ENCODE results near the gene CZIB.

CZIB gene

GRCh38 chr1:53260631-53261247 is 40.3 kb upstream of the CZIB start:
- Histone ChIP-seq H2AFZ (ENCODE audit: low read depth, low read length) (no peak overlapping the region), H3K9ac (ENCODE audit: low read depth, low read length) (no peak overlapping the region), H3K4me1 (ENCODE audit: insufficient read depth, low read length) (no peaks in the 10 kb centered on the region), H4K20me1 (ENCODE audit: insufficient read depth, low read length) (peaks cover 12% of the 10 kb centered on the region; the same call in 1 of the 2 replicates), H3K4me3 (ENCODE audit: low read depth in 1 of 2, low read length in 2 of 2) (no peak overlapping the region), H3K27ac (ENCODE audit: low read length) (no peak overlapping the region), H3K27me3 (ENCODE audit: insufficient read depth, low read length, poor library complexity) (no peaks in the 10 kb centered on the region), H3K36me3 (ENCODE audit: insufficient read depth, low read length) (peaks cover 98% of the 10 kb centered on the region), H3K9me3 (ENCODE audit: insufficient read depth, low read length, severe bottlenecking) (no peaks in the 10 kb centered on the region), H3K4me2 (ENCODE audit: insufficient read depth, low read length) (no peak overlapping the region), H3K79me2 (ENCODE audit: insufficient read depth, low read length) (no peaks in the 10 kb centered on the region)
- ATAC-seq (ENCODE audit: insufficient read depth, low read depth) (no peak), DNase-seq (no peak)
- TF ChIP-seq CTCF (IDR thresholded peaks at IDR 0.05; ENCODE audit: borderline replicate concordance, extremely low read depth, low read length, poor library complexity, severe bottlenecking) (no peak), EZH2 (IDR thresholded peaks at IDR 0.05; ENCODE audit: borderline replicate concordance, low read depth, low read length, severe bottlenecking) (no peak)

GRCh38 chr1:53259932-53260331 is 39.5 kb upstream of the CZIB start:
- Histone ChIP-seq H3K4me3 (ENCODE audit: low read depth in 1 of 2, low read length in 2 of 2) (no peak overlapping the region), H3K27ac (ENCODE audit: low read length) (no peak overlapping the region), H2AFZ (ENCODE audit: low read depth, low read length) (no peak overlapping the region), H3K27me3 (ENCODE audit: insufficient read depth, low read length, poor library complexity) (no peaks in the 10 kb centered on the region), H4K20me1 (ENCODE audit: insufficient read depth, low read length) (peaks cover 12% of the 10 kb centered on the region; the same call in 1 of the 2 replicates), H3K4me2 (ENCODE audit: insufficient read depth, low read length) (no peak overlapping the region), H3K4me1 (ENCODE audit: insufficient read depth, low read length) (no peaks in the 10 kb centered on the region), H3K9ac (ENCODE audit: low read depth, low read length) (no peak overlapping the region), H3K9me3 (ENCODE audit: insufficient read depth, low read length, severe bottlenecking) (no peaks in the 10 kb centered on the region), H3K79me2 (ENCODE audit: insufficient read depth, low read length) (no peaks in the 10 kb centered on the region), H3K36me3 (ENCODE audit: insufficient read depth, low read length) (peaks cover 97% of the 10 kb centered on the region)
- DNase-seq = no peak
- TF ChIP-seq EZH2 (IDR thresholded peaks at IDR 0.05; ENCODE audit: borderline replicate concordance, low read depth, low read length, severe bottlenecking) = no peak
- TF ChIP-seq CTCF (IDR thresholded peaks at IDR 0.05; ENCODE audit: borderline replicate concordance, extremely low read depth, low read length, poor library complexity, severe bottlenecking) = no peak
- ATAC-seq (ENCODE audit: insufficient read depth, low read depth) = no peak

- Histone ChIP-seq H2AFZ (ENCODE audit: low read depth, low read length) (no peak overlapping the region), H3K9me3 (ENCODE audit: insufficient read depth, low read length, severe bottlenecking) (no peaks in the 10 kb centered on the region), H3K79me2 (ENCODE audit: insufficient read depth, low read length) (no peaks in the 10 kb centered on the region), H3K27ac (ENCODE audit: low read length) (no peak overlapping the region), H3K27me3 (ENCODE audit: insufficient read depth, low read length, poor library complexity) (no peaks in the 10 kb centered on the region), H4K20me1 (ENCODE audit: insufficient read depth, low read length) (peaks cover 12% of the 10 kb centered on the region; the same call in 1 of the 2 replicates), H3K4me1 (ENCODE audit: insufficient read depth, low read length) (no peaks in the 10 kb centered on the region), H3K9ac (ENCODE audit: low read depth, low read length) (no peak overlapping the region), H3K4me3 (ENCODE audit: low read depth in 1 of 2, low read length in 2 of 2) (no peak overlapping the region), H3K4me2 (ENCODE audit: insufficient read depth, low read length) (no peak overlapping the region), H3K36me3 (ENCODE audit: insufficient read depth, low read length) (peaks cover 96% of the 10 kb centered on the region)
- peak; percentile 24; the same call in 1 of the 3 replicates for ATAC-seq (ENCODE audit: insufficient read depth, low read depth)
- no peak for DNase-seq
- no peak for TF ChIP-seq EZH2 (IDR thresholded peaks at IDR 0.05; ENCODE audit: borderline replicate concordance, low read depth, low read length, severe bottlenecking)
Measured at GRCh38 chr1:53258216-53258615, 37.8 kb upstream of the CZIB start.

GRCh38 chr1:53257454-53258081 is 37.1 kb upstream of the CZIB start:
- DNase-seq (no peak), ATAC-seq (ENCODE audit: insufficient read depth, low read depth) (no peak)
- Histone ChIP-seq H3K27me3 (ENCODE audit: insufficient read depth, low read length, poor library complexity) (no peaks in the 10 kb centered on the region), H3K4me3 (ENCODE audit: low read depth in 1 of 2, low read length in 2 of 2) (no peak overlapping the region), H4K20me1 (ENCODE audit: insufficient read depth, low read length) (0 out of 2 replicates have a peak, but pooled peaks cover 9% of the 10 kb centered on the region), H3K9me3 (ENCODE audit: insufficient read depth, low read length, severe bottlenecking) (no peaks in the 10 kb centered on the region), H3K9ac (ENCODE audit: low read depth, low read length) (no peak overlapping the region), H3K79me2 (ENCODE audit: insufficient read depth, low read length) (no peaks in the 10 kb centered on the region), H3K4me1 (ENCODE audit: insufficient read depth, low read length) (no peaks in the 10 kb centered on the region), H3K4me2 (ENCODE audit: insufficient read depth, low read length) (no peak overlapping the region), H2AFZ (ENCODE audit: low read depth, low read length) (no peak overlapping the region), H3K27ac (ENCODE audit: low read length) (no peak overlapping the region), H3K36me3 (ENCODE audit: insufficient read depth, low read length) (peaks cover 93% of the 10 kb centered on the region)
- TF ChIP-seq CTCF (IDR thresholded peaks at IDR 0.05; ENCODE audit: borderline replicate concordance, extremely low read depth, low read length, poor library complexity, severe bottlenecking) (no peak), EZH2 (IDR thresholded peaks at IDR 0.05; ENCODE audit: borderline replicate concordance, low read depth, low read length, severe bottlenecking) (no peak)
